Upper lobe of right lung (tissue), 1 donor: Measurements from ENCODE around the gene SGMS1. TPM values are rescaled to one million over a fixed set of nuclear protein-coding genes. Genes with fewer than 3 reads are reported as not detected.

Experiments
- ATAC-seq: fragments of 200-7000 bp; cut with Tn5 transposase; one replicate; pipeline ENCODE4 v1.9.1; 2020; ENCODE audit warnings: mild to moderate bottlenecking, moderate library complexity
- DNase-seq: peaks from one replicate; pipeline ENCODE4 v3.0.0-alpha.2; 2020
- H3K27ac ChIP-seq: fragments of 200-600 bp; one replicate; pipeline ENCODE4 v1.8.0; 2022
- H3K27me3 ChIP-seq: fragments of 200-600 bp; one replicate; pipeline ENCODE4 v1.8.0; 2022; ENCODE audit warnings: mild to moderate bottlenecking
- H3K36me3 ChIP-seq: fragments of 200-600 bp; one replicate; pipeline ENCODE4 v1.8.0; 2022
- H3K4me1 ChIP-seq: fragments of 200-600 bp; one replicate; pipeline ENCODE4 v1.8.0; 2022
- H3K4me3 ChIP-seq: fragments of 200-600 bp; one replicate; pipeline ENCODE4 v1.8.0; 2022; ENCODE audit warnings: mild to moderate bottlenecking
- H3K9me3 ChIP-seq: fragments of 200-600 bp; one replicate; pipeline ENCODE4 v1.8.0; 2022
- intact Hi-C: fragments of 100-400 bp; cut with DNase I; formaldehyde crosslinking; loops from one replicate; pipeline ENCODE4 v1.11.0; 2022
- total RNA-seq: library from RNA; stranded (reverse); fragmentation: NEBNext Ultra II Directional; extraction: Animal tissue kit (Norgen Biotek cat#: 25700); gene quantifications from one replicate; pipeline ENCODE4 v1.2.1, GENCODE V29; 2021
- TF ChIP-seq, protein P1 (sequence below): fragments of 200-600 bp; IDR thresholded peaks from one replicate; pipeline ENCODE4 v1.8.0; 2022; ENCODE audit warnings: antibody characterized with exemption
- donor health status: DM: no; HTN: yes; CAD: no; lungs with severe emphysema.

Gene SGMS1
- total RNA-seq, 1 donor from 2014 or later: 73.1 TPM

DNA sequence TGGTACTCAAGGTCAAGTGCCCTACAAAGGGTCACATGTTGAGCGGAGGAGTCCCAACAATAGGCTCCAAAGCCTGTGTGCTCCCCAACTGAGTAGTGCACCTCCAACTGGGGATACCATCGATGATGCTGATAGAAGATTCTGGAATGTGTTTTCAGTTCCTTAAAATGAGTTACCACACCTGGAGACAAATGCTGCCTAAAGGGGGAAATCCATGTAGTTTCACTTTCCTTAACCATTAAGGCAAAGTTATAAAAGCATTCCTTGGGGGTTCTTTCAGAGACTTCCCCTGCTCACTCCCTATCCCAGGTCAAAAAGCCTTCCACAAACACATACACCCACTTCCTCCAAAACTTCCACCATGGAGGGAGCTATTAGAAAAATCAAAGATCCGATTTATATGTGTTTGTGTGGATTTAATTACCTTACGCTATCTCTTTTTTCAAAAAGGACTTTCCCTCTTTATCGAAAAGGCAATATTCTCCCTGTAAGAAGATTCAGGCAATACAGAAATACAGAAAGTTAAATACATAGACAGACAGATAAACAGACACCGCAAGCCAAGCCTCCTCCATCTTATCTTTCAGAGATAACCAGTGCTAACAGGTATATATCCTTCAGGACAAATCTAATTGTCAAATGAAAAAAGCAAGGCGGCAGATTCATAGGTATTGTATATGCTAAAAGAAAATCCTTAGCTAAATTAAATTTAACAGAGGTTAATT is 236.6 kb downstream of the SGMS1 start:
- H3K4me3 ChIP-seq: no peak overlapping the region
- DNase-seq (no peak), ATAC-seq (no peak)
- no peaks in the 10 kb centered on the region for H3K27me3 ChIP-seq
- no peaks in the 10 kb centered on the region for H3K9me3 ChIP-seq
- TF ChIP-seq, protein P1, sequence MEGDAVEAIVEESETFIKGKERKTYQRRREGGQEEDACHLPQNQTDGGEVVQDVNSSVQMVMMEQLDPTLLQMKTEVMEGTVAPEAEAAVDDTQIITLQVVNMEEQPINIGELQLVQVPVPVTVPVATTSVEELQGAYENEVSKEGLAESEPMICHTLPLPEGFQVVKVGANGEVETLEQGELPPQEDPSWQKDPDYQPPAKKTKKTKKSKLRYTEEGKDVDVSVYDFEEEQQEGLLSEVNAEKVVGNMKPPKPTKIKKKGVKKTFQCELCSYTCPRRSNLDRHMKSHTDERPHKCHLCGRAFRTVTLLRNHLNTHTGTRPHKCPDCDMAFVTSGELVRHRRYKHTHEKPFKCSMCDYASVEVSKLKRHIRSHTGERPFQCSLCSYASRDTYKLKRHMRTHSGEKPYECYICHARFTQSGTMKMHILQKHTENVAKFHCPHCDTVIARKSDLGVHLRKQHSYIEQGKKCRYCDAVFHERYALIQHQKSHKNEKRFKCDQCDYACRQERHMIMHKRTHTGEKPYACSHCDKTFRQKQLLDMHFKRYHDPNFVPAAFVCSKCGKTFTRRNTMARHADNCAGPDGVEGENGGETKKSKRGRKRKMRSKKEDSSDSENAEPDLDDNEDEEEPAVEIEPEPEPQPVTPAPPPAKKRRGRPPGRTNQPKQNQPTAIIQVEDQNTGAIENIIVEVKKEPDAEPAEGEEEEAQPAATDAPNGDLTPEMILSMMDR: no peak
- peaks cover 26% of the 10 kb centered on the region for H3K4me1 ChIP-seq
- no peak overlapping the region for H3K27ac ChIP-seq
- intact Hi-C loops: no loop called here
- H3K36me3 ChIP-seq: no peaks in the 10 kb centered on the region

DNA sequence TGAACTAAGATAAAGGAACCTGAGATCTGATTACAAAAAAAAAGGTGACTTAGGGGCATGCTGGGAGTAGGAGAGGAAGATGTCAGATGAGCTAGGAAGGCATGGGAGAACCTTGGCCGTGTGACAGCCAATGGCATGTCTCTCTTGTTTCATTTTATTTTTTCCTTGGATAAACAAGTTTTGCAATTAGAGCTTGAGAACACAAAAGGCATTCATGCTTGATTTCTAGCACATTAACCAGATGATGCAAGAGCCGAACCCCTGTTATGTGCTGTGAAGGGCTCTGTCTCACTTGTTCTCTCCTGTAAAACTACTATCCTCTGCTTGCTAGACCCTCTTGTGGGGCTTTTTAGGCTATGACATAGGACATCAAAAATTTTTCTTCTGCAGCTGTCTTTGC is 238.1 kb downstream of the SGMS1 start:
- H3K9me3 ChIP-seq: no peaks in the 10 kb centered on the region
- no peaks in the 10 kb centered on the region for H3K27me3 ChIP-seq
- TF ChIP-seq, protein P1: no peak
- H3K36me3 ChIP-seq: no peaks in the 10 kb centered on the region
- intact Hi-C loops: no loop called here
- H3K4me3 ChIP-seq: no peak overlapping the region
- H3K4me1 ChIP-seq: peaks cover 30% of the 10 kb centered on the region
- peak overlapping the region; percentile 4 for H3K27ac ChIP-seq
- DNase-seq (no peak), ATAC-seq (peak; percentile 46)

DNA sequence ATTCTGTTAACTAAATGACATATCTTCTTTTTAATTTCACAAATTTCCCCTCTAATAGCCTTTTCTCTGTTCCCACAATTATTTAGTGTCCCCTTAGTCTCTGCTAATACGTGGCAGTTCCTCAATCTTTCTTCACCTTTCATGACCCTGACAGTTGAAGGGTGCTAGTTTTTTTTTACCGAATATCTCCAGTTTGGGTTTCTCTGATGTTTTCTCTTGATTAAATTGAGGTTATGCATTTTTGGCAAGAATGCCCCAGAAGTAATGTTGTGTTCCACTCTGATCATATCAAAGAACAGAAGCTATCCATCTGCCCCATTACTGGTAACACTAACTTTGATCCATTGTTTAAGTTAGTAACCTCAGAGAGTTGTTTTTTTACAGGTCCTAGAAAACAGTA is 238.9 kb downstream of the SGMS1 start:
- H3K4me3 ChIP-seq: no peak overlapping the region
- ATAC-seq (no peak), DNase-seq (no peak)
- TF ChIP-seq, protein P1: no peak
- no peaks in the 10 kb centered on the region for H3K9me3 ChIP-seq
- no peaks in the 10 kb centered on the region for H3K27me3 ChIP-seq
- no peaks in the 10 kb centered on the region for H3K36me3 ChIP-seq
- H3K27ac ChIP-seq: peak overlapping the region; percentile 4
- peaks cover 30% of the 10 kb centered on the region for H3K4me1 ChIP-seq
- intact Hi-C loops: no loop called here

DNA sequence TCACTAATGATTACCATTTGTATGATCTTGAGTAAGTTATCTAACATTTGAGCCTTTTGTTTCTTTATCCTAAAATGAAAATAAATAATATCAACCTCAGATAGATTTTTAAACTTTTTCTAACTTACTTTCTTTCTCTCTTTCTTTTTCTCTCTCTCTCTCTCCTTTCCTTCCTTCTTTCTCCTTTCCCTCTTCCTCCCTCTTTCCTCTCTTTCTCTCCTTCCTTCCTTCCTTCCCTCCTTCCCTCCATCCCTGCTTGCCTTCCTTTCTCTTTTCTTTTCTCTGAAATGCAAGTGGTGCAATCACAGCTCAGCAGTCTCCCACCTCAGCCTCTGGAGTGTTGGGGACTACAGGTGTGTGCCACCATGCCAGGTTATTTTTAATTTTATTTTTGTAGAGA is 239.5 kb downstream of the SGMS1 start:
- ATAC-seq (no peak), DNase-seq (no peak)
- H3K36me3 ChIP-seq: no peaks in the 10 kb centered on the region
- H3K4me1 ChIP-seq: peaks cover 36% of the 10 kb centered on the region
- no peak overlapping the region for H3K27ac ChIP-seq
- no peaks in the 10 kb centered on the region for H3K27me3 ChIP-seq
- H3K4me3 ChIP-seq: no peak overlapping the region
- intact Hi-C loops: no loop called here
- no peaks in the 10 kb centered on the region for H3K9me3 ChIP-seq
- TF ChIP-seq, protein P1: no peak

DNA sequence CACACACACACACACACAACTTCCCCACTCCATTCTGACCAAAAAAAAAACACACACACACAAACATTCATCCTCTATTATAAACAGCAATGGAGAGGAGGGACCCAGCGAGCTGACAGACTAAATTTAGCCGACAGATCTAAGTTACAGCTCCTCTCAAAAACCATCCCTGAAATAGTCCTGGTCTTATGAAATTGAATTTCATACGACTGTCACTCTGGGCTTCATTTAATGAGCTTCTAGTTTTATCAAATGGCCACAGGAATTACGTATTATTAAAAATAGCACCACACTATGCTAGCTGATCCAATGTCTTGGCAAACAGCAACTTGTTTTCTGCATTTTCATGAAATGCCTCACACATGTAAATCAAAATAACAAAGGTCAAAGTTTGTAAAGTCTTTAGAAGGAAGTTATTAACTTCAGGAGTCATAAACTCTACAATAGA is 241.2 kb downstream of the SGMS1 start:
- H3K4me1 ChIP-seq: peaks cover 43% of the 10 kb centered on the region

More for the DNA sequence above, 241.2 kb downstream of the SGMS1 start:
- no peak for ATAC-seq
- intact Hi-C loops: no loop called here
- Histone ChIP-seq H3K27ac (no peak overlapping the region), H3K36me3 (no peaks in the 10 kb centered on the region), H3K9me3 (no peaks in the 10 kb centered on the region), H3K4me3 (no peak overlapping the region), H3K27me3 (no peaks in the 10 kb centered on the region)
- TF ChIP-seq, protein P1: no peak
- DNase-seq: no peak
